ENCODE measurements around the gene GBX1.

GBX1 gene

GRCh38 chr7:151101621-151102396, 65.7 kb downstream of the GBX1 start:
- DNase-seq (ENCODE audit: extremely low read depth, low read depth), result no peak
- no peak for TF ChIP-seq CTCF (IDR thresholded peaks at IDR 0.05; ENCODE audit: low read depth, low read length)

GRCh38 chr7:151100921-151101320, 66.6 kb downstream of the GBX1 start:
- no peak for TF ChIP-seq CTCF (IDR thresholded peaks at IDR 0.05; ENCODE audit: low read depth, low read length)
- no peak for DNase-seq (ENCODE audit: extremely low read depth, low read depth)

GRCh38 chr7:151099486-151100211, 67.8 kb downstream of the GBX1 start:
- DNase-seq (ENCODE audit: extremely low read depth, low read depth), result no peak
- no peak for TF ChIP-seq CTCF (IDR thresholded peaks at IDR 0.05; ENCODE audit: low read depth, low read length)

All from AG09319 (cell line).